Hepatocyte (in vitro differentiated cells): ENCODE results near the gene NUMA1. TPM values are rescaled to one million over a fixed set of nuclear protein-coding genes. Genes with fewer than 3 reads are reported as not detected.

Experiments used
- DNase-seq: peaks from one replicate; pipeline ENCODE4 v3.0.0-alpha.2; 2016; ENCODE audit warnings: low spot score
- H2AFZ ChIP-seq: fragments of 200-600 bp; sonication (generic); 2 replicates; pipeline ENCODE4 v1.6.0; 2016; ENCODE audit warnings: antibody characterized with exemption, mild to moderate bottlenecking
- H3K27ac ChIP-seq: fragments of 200-600 bp; sonication (generic); 2 replicates; pipeline ENCODE4 v1.5.1; 2016; ENCODE audit warnings: mild to moderate bottlenecking
- H3K27me3 ChIP-seq: fragments of 200-600 bp; sonication (generic); 2 replicates; pipeline ENCODE4 v1.6.1; 2016
- H3K36me3 ChIP-seq: fragments of 200-600 bp; sonication (generic); replicated peaks from 2 replicates; pipeline ENCODE4 v1.5.1; 2016; ENCODE audit warnings: low read depth; ENCODE audit not compliant: insufficient read depth
- H3K4me1 ChIP-seq: fragments of 200-600 bp; sonication (generic); 2 replicates; pipeline ENCODE4 v1.5.1; 2016; ENCODE audit warnings: mild to moderate bottlenecking, moderate library complexity; ENCODE audit not compliant: insufficient read depth
- H3K4me2 ChIP-seq: fragments of 200-600 bp; sonication (generic); 2 replicates; pipeline ENCODE4 v1.6.0; 2016
- H3K4me3 ChIP-seq: fragments of 200-600 bp; sonication (generic); 2 replicates; pipeline ENCODE4 v1.5.1; 2016; ENCODE audit warnings: mild to moderate bottlenecking
- H3K79me2 ChIP-seq: fragments of 200-600 bp; sonication (generic); 2 replicates; pipeline ENCODE4 v1.6.0; 2017; ENCODE audit warnings: mild to moderate bottlenecking
- H3K9me2 ChIP-seq: fragments of 200-600 bp; sonication (generic); replicated peaks from 2 replicates; pipeline ENCODE4 v1.6.0; 2017; ENCODE audit warnings: mild to moderate bottlenecking; ENCODE audit not compliant: insufficient read depth
- H3K9me3 ChIP-seq: fragments of 200-600 bp; sonication (generic); 2 replicates; pipeline ENCODE4 v1.5.1; 2016; ENCODE audit warnings: low read depth, mild to moderate bottlenecking
- H4K20me1 ChIP-seq: fragments of 200-600 bp; sonication (generic); 2 replicates; pipeline ENCODE4 v1.6.0; 2016; ENCODE audit warnings: mild to moderate bottlenecking; ENCODE audit not compliant: insufficient read depth, poor library complexity, severe bottlenecking
- EZH2 ChIP-seq: fragments of 200-600 bp; sonication (generic); IDR thresholded peaks from 2 replicates; pipeline ENCODE4 v1.6.1; 2016; ENCODE audit warnings: antibody characterized with exemption, mild to moderate bottlenecking, borderline replicate concordance
- EZH2phosphoT487 ChIP-seq: fragments of 200-600 bp; sonication (generic); IDR thresholded peaks from one replicate; pipeline ENCODE4 v1.6.1; 2018; ENCODE audit warnings: antibody characterized with exemption, mild to moderate bottlenecking, low read depth, moderate library complexity; ENCODE audit not compliant: unreplicated experiment, severe bottlenecking
- WGBS: methylation state at CpG from one replicate; pipeline ENCODE4 v1.1.6; 2016; ENCODE audit warnings: low lambda C conversion rate; ENCODE audit errors: missing lambda C conversion rate; 5-methylcytosine and 5-hydroxymethylcytosine counted together
- polyA plus RNA-seq: library from polyadenylated mRNA; unstranded; fragments of >200 nt; fragmentation: Nextera tagmentation; extraction: Ambion mirVana; gene quantifications from 2 replicates; pipeline ENCODE4 v1.2.1, GENCODE V29; 2016
- total RNA-seq: library from RNA; depleted of rRNA; stranded (reverse); fragments of >200 nt; gene quantifications from 2 replicates; pipeline ENCODE4 v1.2.3, GENCODE V29; 2014
- TF ChIP-seq, protein P1 (sequence below): fragments of 200-600 bp; sonication (generic); IDR thresholded peaks from 2 replicates; pipeline ENCODE4 v1.5.1; 2016; ENCODE audit warnings: antibody characterized with exemption, mild to moderate bottlenecking; ENCODE audit not compliant: poor library complexity

NUMA1 gene
- total and polyA plus RNA-seq, 2 experiments from 2014 or later = 103 to 140 TPM

DNA sequence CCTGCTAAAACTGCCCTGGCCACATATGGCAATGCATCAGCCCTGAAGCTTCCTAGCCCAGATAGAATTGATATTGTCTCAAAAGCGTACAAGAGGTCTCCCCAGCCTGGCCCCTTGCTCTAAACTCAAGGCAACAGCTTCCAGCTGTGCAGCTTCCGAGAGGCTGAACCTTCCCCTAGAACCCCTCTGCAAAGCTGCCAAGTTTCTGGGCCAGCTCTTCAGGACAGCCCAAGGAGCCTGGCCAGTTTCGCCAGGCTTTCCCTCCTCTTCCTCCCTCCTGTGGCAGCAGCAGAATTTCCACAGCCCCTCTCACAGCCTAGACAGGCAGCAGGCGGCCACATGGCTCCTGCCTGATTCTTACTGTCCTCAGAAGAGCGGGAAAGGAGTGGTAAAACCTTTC is 34.5 kb downstream of the NUMA1 start:
- 81% methylated on average over 5 of the region's 5 CpGs for WGBS
- peak overlapping the region; percentile 55 for H3K27ac ChIP-seq
- no peaks in the 10 kb centered on the region for H3K9me3 ChIP-seq
- H3K4me1 ChIP-seq = peaks cover 14% of the 10 kb centered on the region
- no peaks in the 10 kb centered on the region for H3K27me3 ChIP-seq
- no peaks in the 10 kb centered on the region for H4K20me1 ChIP-seq
- TF ChIP-seq, protein P1, sequence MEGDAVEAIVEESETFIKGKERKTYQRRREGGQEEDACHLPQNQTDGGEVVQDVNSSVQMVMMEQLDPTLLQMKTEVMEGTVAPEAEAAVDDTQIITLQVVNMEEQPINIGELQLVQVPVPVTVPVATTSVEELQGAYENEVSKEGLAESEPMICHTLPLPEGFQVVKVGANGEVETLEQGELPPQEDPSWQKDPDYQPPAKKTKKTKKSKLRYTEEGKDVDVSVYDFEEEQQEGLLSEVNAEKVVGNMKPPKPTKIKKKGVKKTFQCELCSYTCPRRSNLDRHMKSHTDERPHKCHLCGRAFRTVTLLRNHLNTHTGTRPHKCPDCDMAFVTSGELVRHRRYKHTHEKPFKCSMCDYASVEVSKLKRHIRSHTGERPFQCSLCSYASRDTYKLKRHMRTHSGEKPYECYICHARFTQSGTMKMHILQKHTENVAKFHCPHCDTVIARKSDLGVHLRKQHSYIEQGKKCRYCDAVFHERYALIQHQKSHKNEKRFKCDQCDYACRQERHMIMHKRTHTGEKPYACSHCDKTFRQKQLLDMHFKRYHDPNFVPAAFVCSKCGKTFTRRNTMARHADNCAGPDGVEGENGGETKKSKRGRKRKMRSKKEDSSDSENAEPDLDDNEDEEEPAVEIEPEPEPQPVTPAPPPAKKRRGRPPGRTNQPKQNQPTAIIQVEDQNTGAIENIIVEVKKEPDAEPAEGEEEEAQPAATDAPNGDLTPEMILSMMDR = no peak
- TF ChIP-seq EZH2phosphoT487 = no peak
- no peak for TF ChIP-seq EZH2
- H2AFZ ChIP-seq = no peak overlapping the region
- H3K36me3 ChIP-seq = no peaks in the 10 kb centered on the region
- DNase-seq = peak; percentile 31
- no peak overlapping the region for H3K4me3 ChIP-seq
- H3K9me2 ChIP-seq = no peaks in the 10 kb centered on the region
- no peak overlapping the region for H3K4me2 ChIP-seq
- H3K79me2 ChIP-seq = peaks cover 66% of the 10 kb centered on the region

DNA sequence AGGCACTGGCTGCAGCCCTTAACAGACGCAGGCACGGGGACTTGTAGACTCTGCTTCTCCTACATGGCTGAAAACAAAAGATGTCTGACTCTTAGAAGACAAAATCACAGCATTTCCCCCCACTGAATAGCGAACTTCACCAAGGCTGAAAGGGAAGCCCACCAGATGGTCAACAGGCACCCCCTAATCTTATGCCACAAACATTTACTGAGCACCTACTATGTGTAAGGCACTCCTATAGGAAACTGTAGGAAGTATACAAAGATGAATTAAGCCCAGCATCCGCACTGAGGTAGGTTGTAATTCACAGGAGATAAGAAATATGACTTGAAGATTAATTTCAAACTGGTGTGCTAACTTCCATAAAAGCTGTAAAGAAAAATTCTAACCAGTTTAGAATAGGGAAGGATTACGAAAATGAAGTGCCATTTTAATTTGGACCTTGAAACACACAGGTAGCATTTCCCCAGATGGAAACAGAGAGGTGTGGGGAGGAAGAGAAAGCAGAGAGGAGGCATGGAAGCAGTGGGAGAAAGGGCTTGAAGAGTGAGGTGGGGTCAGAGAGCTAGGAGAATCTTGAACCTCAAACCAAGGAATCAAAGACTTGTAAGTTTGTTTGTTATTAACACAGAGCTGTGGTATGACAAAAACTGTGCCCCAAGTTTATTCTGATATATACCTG is 38.1 kb downstream of the NUMA1 start:
- H3K9me2 ChIP-seq = no peaks in the 10 kb centered on the region
- peak overlapping the region; percentile 99 for H3K27ac ChIP-seq
- H3K4me1 ChIP-seq = peaks cover 25% of the 10 kb centered on the region
- no peak for DNase-seq
- H2AFZ ChIP-seq = peak overlapping the region; percentile 47
- TF ChIP-seq, protein P1 = no peak
- no peaks in the 10 kb centered on the region for H3K36me3 ChIP-seq
- no peak overlapping the region for H3K4me3 ChIP-seq
- no peaks in the 10 kb centered on the region for H3K27me3 ChIP-seq
- peaks cover 12% of the 10 kb centered on the region for H4K20me1 ChIP-seq
- H3K79me2 ChIP-seq = peaks cover 79% of the 10 kb centered on the region
- 41% methylated on average over 5 of the region's 5 CpGs for WGBS
- H3K9me3 ChIP-seq = no peaks in the 10 kb centered on the region
- peak overlapping the region; percentile 95 for H3K4me2 ChIP-seq

DNA sequence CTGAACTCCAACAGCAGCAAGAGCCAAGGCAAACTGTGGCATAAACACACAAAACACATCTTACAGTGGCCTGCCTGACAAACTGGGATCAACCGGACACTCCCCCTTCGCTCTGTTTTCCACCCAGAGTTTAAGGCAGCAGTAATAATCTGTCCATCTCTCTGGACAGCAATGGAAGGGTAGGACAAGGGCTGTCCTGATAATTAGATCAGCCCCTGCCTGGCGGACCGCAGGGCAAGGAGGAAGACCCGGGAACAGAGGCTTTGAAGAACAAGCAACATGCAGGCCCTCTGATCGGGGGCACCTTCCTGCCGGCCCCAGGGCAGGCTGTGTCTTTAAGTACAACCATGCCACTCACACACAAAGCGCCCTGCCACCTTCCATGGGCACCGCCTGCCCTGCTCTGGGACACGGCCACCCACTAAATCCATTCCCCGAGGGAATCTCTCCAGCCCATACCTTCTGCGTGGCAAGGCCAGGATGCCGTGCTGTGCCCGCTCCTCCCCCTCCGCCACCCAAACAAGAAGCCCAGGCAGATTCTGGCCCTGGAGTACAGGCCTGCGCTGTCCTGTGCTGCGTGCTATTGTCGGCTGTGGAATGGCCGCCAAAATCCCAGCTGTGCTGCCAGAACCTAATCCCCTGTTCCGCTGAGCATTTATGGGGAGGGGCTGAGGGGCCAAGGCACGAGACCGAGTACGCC is 38.8 kb downstream of the NUMA1 start:
- Histone ChIP-seq H3K79me2 (peaks cover 79% of the 10 kb centered on the region), H4K20me1 (peaks cover 19% of the 10 kb centered on the region), H3K27ac (peak overlapping the region; percentile 99), H3K4me2 (peak overlapping the region; percentile 95), H3K36me3 (no peaks in the 10 kb centered on the region), H2AFZ (peak overlapping the region; percentile 47), H3K27me3 (no peaks in the 10 kb centered on the region), H3K9me3 (no peaks in the 10 kb centered on the region), H3K9me2 (no peaks in the 10 kb centered on the region), H3K4me1 (peaks cover 31% of the 10 kb centered on the region), H3K4me3 (peak overlapping the region; percentile 51)
- 13% methylated on average over 23 of the region's 23 CpGs for WGBS
- TF ChIP-seq, protein P1 = no peak
- TF ChIP-seq EZH2 (no peak), EZH2phosphoT487 (no peak)
- DNase-seq = peak; percentile 82
